Ovary (tissue), 9 donors: ENCODE measurements around the gene KRT73. TPM values are rescaled to one million over a fixed set of nuclear protein-coding genes. Genes with fewer than 3 reads are reported as not detected.

ENCODE experiments used
- DNase-seq, 5 donors: peaks; one replicate each; pipeline ENCODE4 v3.0.0-alpha.2; 2019 to 2020
- H3K27ac ChIP-seq, 2 donors: fragments of 200-600 bp; one replicate each; pipeline versions ENCODE4 v1.5.1 to v1.8.0; 2019 to 2022
- H3K27me3 ChIP-seq: fragments of 200-600 bp; one replicate; pipeline ENCODE4 v1.8.0; 2022
- H3K36me3 ChIP-seq: fragments of 200-600 bp; sonication (generic); one replicate; pipeline ENCODE4 v1.5.1; 2019
- H3K4me1 ChIP-seq: one replicate; pipeline ENCODE4 v1.8.1; 2013; ENCODE audit warnings: mild to moderate bottlenecking, moderate library complexity; ENCODE audit not compliant: insufficient read depth
- H3K4me3 ChIP-seq: fragments of 200-600 bp; sonication (generic); one replicate; pipeline ENCODE4 v1.5.1; 2017
- H3K9me3 ChIP-seq, 2 donors: fragments of 200-600 bp in 1 of 2; sonication (generic) in 1 of 2; one replicate each; pipeline versions ENCODE4 v1.5.1 to v1.8.1; 2013 to 2019; ENCODE audit warnings: mild to moderate bottlenecking in 1 of 2, moderate library complexity in 1 of 2
- CTCF ChIP-seq, 3 donors: fragments of 450-650 bp in 2 of 3; fragments of 200-600 bp in 1 of 3; IDR thresholded peaks; one replicate each; pipeline versions ENCODE4 v1.5.1 to v1.8.0; 2016 to 2022; ENCODE audit warnings: antibody characterized with exemption in 3 of 3, mild to moderate bottlenecking in 1 of 3
- EP300 ChIP-seq: sonication (generic); formaldehyde crosslinking; IDR thresholded peaks from one replicate; pipeline ENCODE4 v1.6.1; 2017; ENCODE audit warnings: antibody characterized with exemption
- POLR2A ChIP-seq: fragments of 450-650 bp; IDR thresholded peaks from one replicate; pipeline ENCODE4 v1.6.1; 2017; ENCODE audit warnings: antibody characterized with exemption, mild to moderate bottlenecking, moderate library complexity
- WGBS, 3 donors: extraction: QIAGEN DNeasy Blood & Tissue Kit in 1 of 3; methylation state at CpG; one replicate each; pipeline versions ENCODE4 v1.1.5 to v1.1.7; 2013 to 2017; 5-methylcytosine and 5-hydroxymethylcytosine counted together
- intact Hi-C, 4 donors: fragments of 100-400 bp; cut with DNase I; formaldehyde crosslinking; loops; one replicate each; pipeline versions ENCODE4 v1.11.0 to v1.15.1; 2022 to 2023
- polyA plus RNA-seq, 2 donors: library from polyadenylated mRNA; stranded (reverse); fragments of 200-250 nt in 1 of 2; fragments of 350-450 nt in 1 of 2; fragmentation: Illumina TruSeq in 1 of 2; extraction: RNeasy Lipid Tissue Mini Kit (QIAGEN cat#74804) in 1 of 2; gene quantifications; one replicate each; pipeline ENCODE4 v1.2.3, GENCODE V29; 2013 to 2014
- total RNA-seq, 7 donors: library from RNA; depleted of rRNA in 2 of 7; stranded (reverse); fragments of >200 nt in 2 of 7; fragmentation: NEBNext Ultra II Directional in 3 of 7; extraction: Animal tissue kit (Norgen Biotek cat#: 25700) in 3 of 7; gene quantifications; one replicate each; pipeline versions ENCODE4 v1.1.0 to v1.2.4, GENCODE V29; 2016 to 2023
- donor health status: DM: no; HTN: no; CAD: no; lungs with moderate emphysema.
- donor health status: DM: no; HTN: no; CAD: no.
- donor health status: Bipolar disorder and iron deficiency.
- donor health status: DM: yes; HTN: yes; CAD: no.
- donor health status: DM: no; HTN: no; CAD: no.
- donor health status: DM: yes; HTN: yes; CAD: no.

The KRT73 gene
- total and polyA plus RNA-seq, 9 donors: not detected

- TF ChIP-seq CTCF (IDR thresholded peaks at IDR 0.05) (no peak), POLR2A (no peak), EP300 (no peak)
- H3K27me3 ChIP-seq: no peaks in the 10 kb centered on the region
These were observed 965 bp downstream of the KRT73 start for GRCh38 chr12:52617403-52617785.

GRCh38 chr12:52616680-52617402 is 1.5 kb downstream of the KRT73 start:
- H3K4me1 ChIP-seq: no peaks in the 10 kb centered on the region
- intact Hi-C loops: no loop called here
- TF ChIP-seq CTCF (IDR thresholded peaks at IDR 0.05) (no peak), POLR2A (no peak), EP300 (no peak)
- no peak overlapping the region for H3K27ac ChIP-seq
- no peaks in the 10 kb centered on the region for H3K27me3 ChIP-seq
- DNase-seq: no peak
- H3K4me3 ChIP-seq: no peak overlapping the region
- H3K36me3 ChIP-seq: no peaks in the 10 kb centered on the region
- H3K9me3 ChIP-seq: no peaks in the 10 kb centered on the region
- 57 to 72% (median 59%) methylated on average over 10 of the region's 10 CpGs for WGBS, 3 donors

More at GRCh38 chr12:52617403-52617785, 965 bp downstream of the KRT73 start:
- H3K9me3 ChIP-seq: no peaks in the 10 kb centered on the region
- intact Hi-C loops: no loop called here
- WGBS, 3 donors: 59 to 67% (median 63%) methylated on average over 7 of the region's 7 CpGs
- H3K36me3 ChIP-seq: no peaks in the 10 kb centered on the region
- no peak overlapping the region for H3K27ac ChIP-seq
- H3K4me1 ChIP-seq: no peaks in the 10 kb centered on the region
- DNase-seq: no peak
- no peak overlapping the region for H3K4me3 ChIP-seq

- 84 to 90% (median 88%) methylated on average over 9 of the region's 9 CpGs for WGBS, 3 donors
- TF ChIP-seq EP300: no peak
- no peak for TF ChIP-seq CTCF (IDR thresholded peaks at IDR 0.05)
- TF ChIP-seq POLR2A: no peak
- DNase-seq: no peak
These were observed 2.4 kb downstream of the KRT73 start for GRCh38 chr12:52615912-52616311.

GRCh38 chr12:52615208-52615868 is 3.0 kb downstream of the KRT73 start:
- no peaks in the 10 kb centered on the region for H3K27me3 ChIP-seq
- no peaks in the 10 kb centered on the region for H3K36me3 ChIP-seq
- intact Hi-C loops: no loop called here
- H3K27ac ChIP-seq: no peak overlapping the region
- no peaks in the 10 kb centered on the region for H3K9me3 ChIP-seq
- WGBS, 3 donors: 55 to 71% (median 57%) methylated on average over 6 of the region's 6 CpGs
- H3K4me1 ChIP-seq: no peaks in the 10 kb centered on the region
- TF ChIP-seq POLR2A (no peak), CTCF (IDR thresholded peaks at IDR 0.05) (no peak), EP300 (no peak)
- no peak for DNase-seq
- no peak overlapping the region for H3K4me3 ChIP-seq

More at GRCh38 chr12:52615912-52616311, 2.4 kb downstream of the KRT73 start:
- no peaks in the 10 kb centered on the region for H3K27me3 ChIP-seq
- no peak overlapping the region for H3K4me3 ChIP-seq
- no peaks in the 10 kb centered on the region for H3K9me3 ChIP-seq
- intact Hi-C loops: no loop called here
- H3K36me3 ChIP-seq: no peaks in the 10 kb centered on the region
- no peak overlapping the region for H3K27ac ChIP-seq
- no peaks in the 10 kb centered on the region for H3K4me1 ChIP-seq
